HepG2 (cell line): ENCODE results near the gene PTTG1. TPM values are rescaled to one million over a fixed set of nuclear protein-coding genes. Genes with fewer than 3 reads are reported as not detected.

Experiments used
- ATAC-seq: fragments of 200-7000 bp; cut with Tn5 transposase; 3 replicates; pipeline ENCODE4 v1.9.1; 2020; ENCODE audit warnings: mild to moderate bottlenecking, moderate library complexity
- BruUV-seq: library from RNA; stranded (reverse); fragments of 400-500 nt; replicated peaks from 2 replicates; lab custom pipeline; 2021; lab: Mats Ljungman, UMichigan
- CTCF ChIA-PET: fragments of 300-600 bp; formaldehyde crosslinking; extraction: SDS; loops from one replicate; lab custom pipeline; 2021; ENCODE audit warnings: low total read pairs, inconsistent platforms, low intra/inter-chr PET ratio; lab: Yijun Ruan, JAX
- POLR2A ChIA-PET: fragments of 350-600 bp; sonication (Branson Sonifier 250); formaldehyde crosslinking; loops from one replicate; lab custom pipeline; 2020; ENCODE audit warnings: antibody characterized with exemption, inconsistent platforms; lab: Yijun Ruan, JAX
- DNase-seq: peaks from one replicate; pipeline ENCODE4 v3.0.0-alpha.2; 2015; ENCODE audit warnings: low spot score
- FAIRE-seq: peaks from 3 replicates; lab custom pipeline; 2011; peaks lifted over from hg19 to GRCh38; lab: Jason Lieb, UNC
- H2AFZ ChIP-seq: one replicate; pipeline ENCODE4 v1.6.1; 2011; ENCODE audit warnings: low read length, inconsistent platforms
- H3K27ac ChIP-seq: fragments of 300-600 bp; 3 replicates; pipeline ENCODE4 v1.8.0; 2011; ENCODE audit warnings: mixed run types, mild to moderate bottlenecking, mixed read lengths, low read length, inconsistent platforms; ENCODE audit not compliant: insufficient read depth; ENCODE audit errors: extremely low read length
- H3K27me3 ChIP-seq, 2 experiments: fragments of 200-600 bp in 1 of 2; 2 replicates in 1 of 2; 3 replicates in 1 of 2; pipeline versions ENCODE4 v1.6.0 to v1.8.0; 2011; ENCODE audit warnings: low read length in 2 of 2, mild to moderate bottlenecking in 2 of 2, moderate library complexity in 2 of 2, inconsistent platforms in 1 of 2; ENCODE audit not compliant: insufficient read depth in 2 of 2, control insufficient read depth in 1 of 2
- H3K36me3 ChIP-seq, 2 experiments: fragments of 200-600 bp in 1 of 2; replicated peaks in 1 of 2; 2 replicates in 1 of 2; 3 replicates in 1 of 2; pipeline versions ENCODE4 v1.5.1 to v1.8.0; 2011; ENCODE audit warnings: low read length in 2 of 2, inconsistent platforms in 1 of 2; ENCODE audit not compliant: insufficient read depth in 2 of 2, control insufficient read depth in 1 of 2
- H3K4me1 ChIP-seq: 2 replicates; pipeline ENCODE4 v1.5.1; 2012; ENCODE audit warnings: low read length, inconsistent platforms; ENCODE audit not compliant: insufficient read depth
- H3K4me2 ChIP-seq: 2 replicates; pipeline ENCODE4 v1.6.0; 2011; ENCODE audit warnings: low read depth, low read length, inconsistent platforms
- H3K4me3 ChIP-seq, 3 experiments: fragments of 200-600 bp in 1 of 3; sonication (generic), shearing (Covaris generic) in 1 of 3; replicated peaks in 1 of 3; 2 replicates each; pipeline ENCODE4 v1.5.1; 2011 to 2016; ENCODE audit warnings: low read length in 3 of 3, inconsistent platforms in 2 of 3, low read depth in 2 of 3, mild to moderate bottlenecking in 2 of 3, control low read depth in 1 of 3, mixed read lengths in 1 of 3; ENCODE audit not compliant: insufficient read depth in 1 of 3
- H3K79me2 ChIP-seq: one replicate; pipeline ENCODE4 v1.6.1; 2011; ENCODE audit warnings: low read length, inconsistent platforms; ENCODE audit not compliant: insufficient read depth
- H3K9ac ChIP-seq: 2 replicates; pipeline ENCODE4 v1.6.0; 2011; ENCODE audit warnings: mild to moderate bottlenecking, low read depth, low read length, inconsistent platforms; ENCODE audit not compliant: insufficient read depth
- H3K9me3 ChIP-seq: 2 replicates; pipeline ENCODE4 v1.5.1; 2012; ENCODE audit warnings: mild to moderate bottlenecking, low read length
- H4K20me1 ChIP-seq: 2 replicates; pipeline ENCODE4 v1.6.0; 2011; ENCODE audit warnings: inconsistent platforms, mild to moderate bottlenecking, low read length, moderate library complexity; ENCODE audit not compliant: insufficient read depth
- CBX5 ChIP-seq: sonication (generic); formaldehyde crosslinking; IDR thresholded peaks from 2 replicates; pipeline ENCODE4 v1.4.0; 2020; ENCODE audit warnings: missing genetic modification reagents, borderline replicate concordance
- EHMT2 ChIP-seq: fragments of 200-600 bp; sonication (generic); IDR thresholded peaks from 2 replicates; pipeline ENCODE4 v1.7.0; 2017; ENCODE audit warnings: antibody characterized with exemption, low read depth, low read length, borderline replicate concordance
- HNF1B ChIP-seq: sonication (generic); formaldehyde crosslinking; IDR thresholded peaks from 2 replicates; pipeline ENCODE4 v1.5.1; 2020; ENCODE audit warnings: mild to moderate bottlenecking, moderate library complexity, missing genetic modification reagents
- MAFK ChIP-seq, 2 experiments: IDR thresholded peaks in 1 of 2; conservative IDR thresholded peaks in 1 of 2; 2 replicates each; pipeline ENCODE4 v1.6.1; 2011; ENCODE audit warnings: improper control_type of control experiment in 2 of 2, low read length in 2 of 2
- SUZ12 ChIP-seq: fragments of 150-350 bp; IDR thresholded peaks from 2 replicates; pipeline ENCODE4 v1.6.1; 2014; ENCODE audit warnings: low read depth, low read length
- TGIF2 ChIP-seq: IDR thresholded peaks from 2 replicates; pipeline ENCODE4 v1.6.1; 2016; ENCODE audit warnings: control low read depth, missing compliant biosample characterization
- ZFY ChIP-seq: sonication (generic); formaldehyde crosslinking; IDR thresholded peaks from 2 replicates; pipeline ENCODE4 v1.4.0; 2020; ENCODE audit warnings: missing genetic modification reagents
- ZMYM4 ChIP-seq: sonication (generic); formaldehyde crosslinking; IDR thresholded peaks from 2 replicates; pipeline ENCODE4 v1.8.1; 2023; ENCODE audit warnings: mild to moderate bottlenecking, missing genetic modification reagents
- ZNF549 ChIP-seq: sonication (generic); formaldehyde crosslinking; IDR thresholded peaks from 2 replicates; pipeline ENCODE4 v1.5.0; 2020; ENCODE audit warnings: missing genetic modification reagents
- ZNF615 ChIP-seq: sonication (generic); formaldehyde crosslinking; IDR thresholded peaks from 2 replicates; pipeline ENCODE4 v1.5.0; 2020; ENCODE audit warnings: mild to moderate bottlenecking, missing genetic modification reagents, borderline replicate concordance
- ZNF670 ChIP-seq: sonication (generic); formaldehyde crosslinking; IDR thresholded peaks from 2 replicates; pipeline ENCODE4 v1.8.0; 2022; ENCODE audit warnings: mild to moderate bottlenecking, missing genetic modification reagents, borderline replicate concordance
- ZNF766 ChIP-seq: sonication (generic); formaldehyde crosslinking; IDR thresholded peaks from 2 replicates; pipeline ENCODE4 v1.5.0; 2020; ENCODE audit warnings: missing genetic modification reagents, borderline replicate concordance
- ZNF850 ChIP-seq: sonication (generic); formaldehyde crosslinking; conservative IDR thresholded peaks from 2 replicates; pipeline ENCODE4 v1.9.0; 2021; ENCODE audit warnings: mild to moderate bottlenecking, missing genetic modification reagents
- WGBS: methylation state at CpG from one replicate; pipeline ENCODE4 v1.1.6; 2017; ENCODE audit warnings: low lambda C conversion rate; 5-methylcytosine and 5-hydroxymethylcytosine counted together
- in situ Hi-C: cut with HindIII; loops from 2 replicates; pipeline ENCODE4 v1.10.0; 2017; ENCODE audit warnings: low pct_unique_long_range_greater_than_20kb; ENCODE audit not compliant: extremely low pct_ligation_motif_present
- intact Hi-C: fragments of 100-400 bp; cut with micrococcal nuclease; formaldehyde crosslinking; loops from one replicate; pipeline ENCODE4 v1.10.0; 2022; ENCODE audit not compliant: unreplicated experiment
- polyA plus RNA-seq, 8 experiments: library from polyadenylated mRNA; depleted of rRNA in 3 of 8; stranded (reverse) in 7 of 8; unstranded in 1 of 8; fragments of >200 nt; fragmentation: Illumina TruSeq in 4 of 8; extraction: Trizol in 4 of 8; gene quantifications; 2 replicates each; pipeline versions ENCODE4 v1.2.1 to v1.2.3, GENCODE V29; 2011 to 2016; ENCODE audit warnings: low read depth in 4 of 8, missing spikeins in 1 of 8, mixed read lengths in 1 of 8; ENCODE audit not compliant: insufficient read depth in 1 of 8
- total RNA-seq, 5 experiments: library from RNA; depleted of rRNA; stranded (reverse); fragments of >200 nt; fragmentation: Illumina TruSeq; extraction: Trizol; gene quantifications; 2 replicates each; pipeline ENCODE4 v1.2.3, GENCODE V29; 2016; ENCODE audit warnings: low read depth in 1 of 5

PTTG1 gene
- total and polyA plus RNA-seq, 2 of the 13 experiments (the other 11 are each of a cell fraction or from before 2014, with no cell fraction given) = 102 to 161 TPM

- H3K4me1 ChIP-seq = peaks cover 100% of the 10 kb centered on the region
- WGBS = 97% methylated on average over 1 of the region's 1 CpG
Observed at GRCh38 chr5:160474084-160474483, 52.4 kb downstream of the PTTG1 start.

GRCh38 chr5:160475864-160476438 lies 54.3 kb downstream of the PTTG1 start:
- ChIA-PET POLR2A (interaction anchor here (1.1 to 4.4 kb wide), 4 partner anchors 8 to 57 kb away, joined by 4 to 98 read pairs (median 12); partner anchors contain the start of gene SLU7), CTCF (interaction anchor here (1.1 kb wide), 1 partner anchor 37 kb away, joined by 3 read pairs; no protein-coding TSS in a partner anchor)
- H3K36me3 ChIP-seq = no peaks in the 10 kb centered on the region
- H4K20me1 ChIP-seq = no peaks in the 10 kb centered on the region
- H3K4me3 ChIP-seq = peak overlapping the region; percentile 22 to 58 (median 31); a peak in 5 of 6 replicates
- H3K9ac ChIP-seq = peak overlapping the region; percentile 75
- peak; percentile 86 for FAIRE-seq
- H2AFZ ChIP-seq = no peak overlapping the region
- 1% methylated on average over 7 of the region's 7 CpGs for WGBS
- H3K4me1 ChIP-seq = peaks cover 100% of the 10 kb centered on the region
- peaks cover 72% of the 10 kb centered on the region for H3K79me2 ChIP-seq
- peak overlapping the region; percentile 77 for H3K4me2 ChIP-seq
- H3K9me3 ChIP-seq = no peaks in the 10 kb centered on the region
- no peaks in the 10 kb centered on the region for H3K27me3 ChIP-seq
- ATAC-seq = peak; percentile 90
- DNase-seq = peak; percentile 96
- intact Hi-C loops = loop anchor here (1.0 to 2.0 kb wide), 4 partner anchors 9 to 57 kb away; partner anchors contain the start of gene SLU7
- no TSS peak for BruUV-seq
- H3K27ac ChIP-seq = peak overlapping the region; percentile 91
- in situ Hi-C loops = no loop called here
- TF ChIP-seq SUZ12 (no peak), TGIF2 (CRISPR knock-in tag) (no peak; the same call in 1 of the 2 replicates), ZMYM4 (CRISPR knock-in tag) (peak; percentile 33; the same call in 1 of the 2 replicates), ZNF615 (no peak), HNF1B (CRISPR knock-in tag) (peak; percentile 81), ZFY (CRISPR knock-in tag) (peak; percentile 62), CBX5 (CRISPR knock-in tag) (peak; percentile 72; the same call in 1 of the 2 replicates), ZNF850 (no peak), EHMT2 (peak; percentile 60; the same call in 1 of the 2 replicates), ZNF549 (CRISPR knock-in tag) (no peak)

More at GRCh38 chr5:160474084-160474483, 52.4 kb downstream of the PTTG1 start:
- DNase-seq (no peak), ATAC-seq (no peak), FAIRE-seq (no peak)
- BruUV-seq = no TSS peak
- no peaks in the 10 kb centered on the region for H3K9me3 ChIP-seq
- no peaks in the 10 kb centered on the region for H4K20me1 ChIP-seq
- H3K36me3 ChIP-seq = no peaks in the 10 kb centered on the region
- no peaks in the 10 kb centered on the region for H3K27me3 ChIP-seq
- in situ Hi-C loops (no loop called here), intact Hi-C loops (no loop called here)
- POLR2A ChIA-PET = interaction anchor here (1.5 kb wide), 1 partner anchor 10 kb away, joined by 4 read pairs; no protein-coding TSS in a partner anchor
- peak overlapping the region; percentile 23; the same call in 1 of the 2 replicates for H3K4me2 ChIP-seq
- H3K27ac ChIP-seq = peak overlapping the region; percentile 91
- H3K4me3 ChIP-seq = no peak overlapping the region
- H3K9ac ChIP-seq = peak overlapping the region; percentile 75; the same call in 1 of the 2 replicates
- TF ChIP-seq ZNF670 = no peak
- no peak for TF ChIP-seq ZNF766
- no peak for TF ChIP-seq MAFK (conservative IDR thresholded peaks at IDR 0.05 in 1 of 2, IDR thresholded peaks at IDR 0.05 in 1 of 2; ENCODE audit: low read length in 2 of 2)
- H3K79me2 ChIP-seq = peaks cover 80% of the 10 kb centered on the region
- CTCF ChIA-PET = no interaction called here
- no peak overlapping the region for H2AFZ ChIP-seq
